DOHH2 (cell line): ENCODE results near the gene OR51A7.

Experiments
- H3F3A ChIP-seq: fragments of 200-600 bp; sonication (generic), shearing (Covaris generic); 2 replicates; pipeline ENCODE4 v1.6.0; 2016; ENCODE audit warnings: antibody characterized with exemption, mild to moderate bottlenecking; ENCODE audit not compliant: control insufficient read depth, insufficient read depth
- H3K27ac ChIP-seq: fragments of 200-600 bp; sonication (generic); 2 replicates; pipeline ENCODE4 v1.5.1; 2014; ENCODE audit warnings: low read depth, mild to moderate bottlenecking, low read length, moderate library complexity
- H3K27me3 ChIP-seq: fragments of 200-600 bp; sonication (generic); 2 replicates; pipeline ENCODE4 v1.6.1; 2014; ENCODE audit warnings: mild to moderate bottlenecking, low read length, mixed read lengths; ENCODE audit not compliant: control insufficient read depth
- H3K36me3 ChIP-seq: fragments of 200-600 bp; sonication (generic); 2 replicates; pipeline ENCODE4 v1.6.1; 2014; ENCODE audit warnings: mild to moderate bottlenecking, low read length, moderate library complexity, mixed read lengths; ENCODE audit not compliant: control insufficient read depth
- H3K4me1 ChIP-seq: fragments of 200-600 bp; sonication (generic); 2 replicates; pipeline ENCODE4 v1.6.1; 2014; ENCODE audit warnings: mild to moderate bottlenecking, low read length, mixed read lengths; ENCODE audit not compliant: control insufficient read depth
- H3K4me2 ChIP-seq: fragments of 200-600 bp; sonication (generic); 2 replicates; pipeline ENCODE4 v1.6.0; 2014; ENCODE audit warnings: mild to moderate bottlenecking, low read length, moderate library complexity
- H3K4me3 ChIP-seq: fragments of 200-600 bp; sonication (generic); 2 replicates; pipeline ENCODE4 v1.5.1; 2014; ENCODE audit warnings: mild to moderate bottlenecking, low read length, mixed read lengths
- H3K79me2 ChIP-seq: fragments of 200-600 bp; sonication (generic); 2 replicates; pipeline ENCODE4 v1.6.1; 2014; ENCODE audit warnings: mild to moderate bottlenecking, low read length, mixed read lengths; ENCODE audit not compliant: control insufficient read depth
- H3K9me2 ChIP-seq: fragments of 200-600 bp; sonication (generic); replicated peaks from 2 replicates; pipeline ENCODE4 v1.6.1; 2014; ENCODE audit warnings: mild to moderate bottlenecking, low read length, mixed read lengths; ENCODE audit not compliant: control insufficient read depth
- H3K9me3 ChIP-seq: fragments of 200-600 bp; sonication (generic); 2 replicates; pipeline ENCODE4 v1.6.1; 2014; ENCODE audit warnings: antibody characterized with exemption, low read length, mixed read lengths; ENCODE audit not compliant: control insufficient read depth, insufficient read depth
- H4K20me1 ChIP-seq: fragments of 200-600 bp; sonication (generic); 2 replicates; pipeline ENCODE4 v1.6.0; 2014; ENCODE audit warnings: low read depth, mild to moderate bottlenecking, antibody characterized with exemption, low read length, moderate library complexity; ENCODE audit not compliant: control insufficient read depth, insufficient read depth
- EZH2phosphoT487 ChIP-seq: fragments of 200-600 bp; sonication (generic); IDR thresholded peaks from 2 replicates; pipeline ENCODE4 v1.6.1; 2017; ENCODE audit warnings: borderline replicate concordance, mild to moderate bottlenecking, antibody characterized with exemption, low read length, moderate library complexity, mixed read lengths
- TF ChIP-seq, protein P1 (sequence below): fragments of 200-600 bp; sonication (generic); IDR thresholded peaks from one replicate; pipeline ENCODE4 v1.5.1; 2014; ENCODE audit warnings: antibody characterized with exemption, mild to moderate bottlenecking, low read depth, low read length; ENCODE audit not compliant: poor library complexity, severe bottlenecking

Gene OR51A7

GRCh38 chr11:4957396-4957795, 53.8 kb downstream of the OR51A7 start:
- TF ChIP-seq EZH2phosphoT487, result no peak
- TF ChIP-seq, protein P1, sequence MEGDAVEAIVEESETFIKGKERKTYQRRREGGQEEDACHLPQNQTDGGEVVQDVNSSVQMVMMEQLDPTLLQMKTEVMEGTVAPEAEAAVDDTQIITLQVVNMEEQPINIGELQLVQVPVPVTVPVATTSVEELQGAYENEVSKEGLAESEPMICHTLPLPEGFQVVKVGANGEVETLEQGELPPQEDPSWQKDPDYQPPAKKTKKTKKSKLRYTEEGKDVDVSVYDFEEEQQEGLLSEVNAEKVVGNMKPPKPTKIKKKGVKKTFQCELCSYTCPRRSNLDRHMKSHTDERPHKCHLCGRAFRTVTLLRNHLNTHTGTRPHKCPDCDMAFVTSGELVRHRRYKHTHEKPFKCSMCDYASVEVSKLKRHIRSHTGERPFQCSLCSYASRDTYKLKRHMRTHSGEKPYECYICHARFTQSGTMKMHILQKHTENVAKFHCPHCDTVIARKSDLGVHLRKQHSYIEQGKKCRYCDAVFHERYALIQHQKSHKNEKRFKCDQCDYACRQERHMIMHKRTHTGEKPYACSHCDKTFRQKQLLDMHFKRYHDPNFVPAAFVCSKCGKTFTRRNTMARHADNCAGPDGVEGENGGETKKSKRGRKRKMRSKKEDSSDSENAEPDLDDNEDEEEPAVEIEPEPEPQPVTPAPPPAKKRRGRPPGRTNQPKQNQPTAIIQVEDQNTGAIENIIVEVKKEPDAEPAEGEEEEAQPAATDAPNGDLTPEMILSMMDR, result no peak
- no peaks in the 10 kb centered on the region for H3K36me3 ChIP-seq
- no peaks in the 10 kb centered on the region for H3K79me2 ChIP-seq
- no peaks in the 10 kb centered on the region for H3K9me2 ChIP-seq
- no peak overlapping the region for H3K27ac ChIP-seq
- no peak overlapping the region for H3K4me3 ChIP-seq
- H3K27me3 ChIP-seq, result no peaks in the 10 kb centered on the region
- H3K9me3 ChIP-seq, result no peaks in the 10 kb centered on the region
- H3F3A ChIP-seq, result no peaks in the 10 kb centered on the region
- H4K20me1 ChIP-seq, result no peaks in the 10 kb centered on the region
- H3K4me2 ChIP-seq, result no peak overlapping the region
- H3K4me1 ChIP-seq, result no peaks in the 10 kb centered on the region
